GM12873 (cell line): Measurements from ENCODE around the gene RNF17.

Experiments
- CTCF ChIP-seq: IDR thresholded peaks from 2 replicates; pipeline ENCODE4 v1.5.1; 2012; ENCODE audit warnings: low read depth, mild to moderate bottlenecking, moderate library complexity, low read length, control low read depth; ENCODE audit not compliant: insufficient read depth; ENCODE audit errors: missing control alignments

RNF17 gene

GRCh38 chr13:24887759-24888158 is 123.8 kb downstream of the RNF17 start:
- no peak for TF ChIP-seq CTCF

- no peak for TF ChIP-seq CTCF
Observed at GRCh38 chr13:24888291-24888931, 124.4 kb downstream of the RNF17 start.

GRCh38 chr13:24890256-24890655 is 126.3 kb downstream of the RNF17 start:
- no peak for TF ChIP-seq CTCF

GRCh38 chr13:24891476-24892108 is 127.6 kb downstream of the RNF17 start:
- TF ChIP-seq CTCF = no peak

- no peak for TF ChIP-seq CTCF
Observed at GRCh38 chr13:24892829-24893228, 128.9 kb downstream of the RNF17 start.

GRCh38 chr13:24893863-24894262 is 129.9 kb downstream of the RNF17 start:
- no peak for TF ChIP-seq CTCF

GRCh38 chr13:24894277-24894971 is 130.5 kb downstream of the RNF17 start:
- TF ChIP-seq CTCF = no peak
